Lower lobe of right lung (tissue), 2 donors: ENCODE data around the gene B3GNT9. TPM values are rescaled to one million over a fixed set of nuclear protein-coding genes. Genes with fewer than 3 reads are reported as not detected.
"Not testable (repeated sequence)": the region's sequence is repeated elsewhere in the genome, so short reads cannot be mapped to it uniquely, and the experiment has no call there.

Experiments
- ATAC-seq, 2 donors: fragments of 200-7000 bp; cut with Tn5 transposase; one replicate each; pipeline ENCODE4 v1.9.1; 2020 to 2022; ENCODE audit warnings: mild to moderate bottlenecking in 2 of 2, moderate library complexity in 2 of 2
- DNase-seq: peaks from one replicate; pipeline ENCODE4 v3.0.0-alpha.2; 2020
- H3K27ac ChIP-seq: fragments of 200-600 bp; one replicate; pipeline ENCODE4 v1.8.0; 2022
- H3K27me3 ChIP-seq: fragments of 200-600 bp; one replicate; pipeline ENCODE4 v1.8.0; 2022; ENCODE audit warnings: low read depth
- H3K36me3 ChIP-seq: fragments of 200-600 bp; one replicate; pipeline ENCODE4 v1.8.0; 2022; ENCODE audit warnings: mild to moderate bottlenecking
- H3K4me1 ChIP-seq: fragments of 200-600 bp; one replicate; pipeline ENCODE4 v1.8.0; 2022
- H3K4me3 ChIP-seq: fragments of 200-600 bp; one replicate; pipeline ENCODE4 v1.8.0; 2022; ENCODE audit warnings: mild to moderate bottlenecking
- H3K9me3 ChIP-seq: fragments of 200-600 bp; one replicate; pipeline ENCODE4 v1.8.0; 2022
- intact Hi-C: fragments of 100-400 bp; cut with DNase I; formaldehyde crosslinking; loops from one replicate; pipeline ENCODE4 v1.11.0; 2022
- total RNA-seq: library from RNA; stranded (reverse); fragmentation: NEBNext Ultra II Directional; extraction: Animal tissue kit (Norgen Biotek cat#: 25700); gene quantifications from one replicate; pipeline ENCODE4 v1.2.1, GENCODE V29; 2021
- TF ChIP-seq, protein P1 (sequence below): fragments of 200-600 bp; IDR thresholded peaks from one replicate; pipeline ENCODE4 v1.8.0; 2022; ENCODE audit warnings: antibody characterized with exemption, mild to moderate bottlenecking
- donor health status: DM: no; HTN: yes; CAD: no; lungs with severe emphysema.

The B3GNT9 gene
- total RNA-seq, 1 donor from 2014 or later: 13.5 TPM

DNA sequence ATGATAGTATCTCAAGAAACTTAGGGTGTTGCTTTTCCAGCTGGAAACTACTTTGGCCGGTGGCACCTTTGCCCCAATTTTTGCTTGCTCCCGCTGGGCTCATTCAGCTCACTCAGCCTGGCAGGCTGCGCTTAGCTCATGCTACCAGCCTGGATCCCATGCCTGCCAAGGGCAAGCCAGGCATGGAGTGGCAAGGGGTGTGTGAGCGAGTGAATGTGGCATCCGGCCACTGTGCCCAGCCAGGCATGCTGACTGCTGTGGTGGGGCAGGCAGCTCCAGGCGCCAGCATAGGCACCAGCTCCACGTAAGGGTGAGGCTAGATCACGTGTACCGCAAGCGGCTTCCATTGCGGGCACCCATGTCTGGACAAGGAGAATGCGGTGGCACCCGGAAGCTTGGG, 9.4 kb downstream of the B3GNT9 start:
- Histone ChIP-seq H3K9me3 (no peaks in the 10 kb centered on the region), H3K4me1 (no peaks in the 10 kb centered on the region), H3K36me3 (peaks cover 99% of the 10 kb centered on the region), H3K27ac (no peak overlapping the region), H3K4me3 (no peak overlapping the region), H3K27me3 (no peaks in the 10 kb centered on the region)
- TF ChIP-seq, protein P1, sequence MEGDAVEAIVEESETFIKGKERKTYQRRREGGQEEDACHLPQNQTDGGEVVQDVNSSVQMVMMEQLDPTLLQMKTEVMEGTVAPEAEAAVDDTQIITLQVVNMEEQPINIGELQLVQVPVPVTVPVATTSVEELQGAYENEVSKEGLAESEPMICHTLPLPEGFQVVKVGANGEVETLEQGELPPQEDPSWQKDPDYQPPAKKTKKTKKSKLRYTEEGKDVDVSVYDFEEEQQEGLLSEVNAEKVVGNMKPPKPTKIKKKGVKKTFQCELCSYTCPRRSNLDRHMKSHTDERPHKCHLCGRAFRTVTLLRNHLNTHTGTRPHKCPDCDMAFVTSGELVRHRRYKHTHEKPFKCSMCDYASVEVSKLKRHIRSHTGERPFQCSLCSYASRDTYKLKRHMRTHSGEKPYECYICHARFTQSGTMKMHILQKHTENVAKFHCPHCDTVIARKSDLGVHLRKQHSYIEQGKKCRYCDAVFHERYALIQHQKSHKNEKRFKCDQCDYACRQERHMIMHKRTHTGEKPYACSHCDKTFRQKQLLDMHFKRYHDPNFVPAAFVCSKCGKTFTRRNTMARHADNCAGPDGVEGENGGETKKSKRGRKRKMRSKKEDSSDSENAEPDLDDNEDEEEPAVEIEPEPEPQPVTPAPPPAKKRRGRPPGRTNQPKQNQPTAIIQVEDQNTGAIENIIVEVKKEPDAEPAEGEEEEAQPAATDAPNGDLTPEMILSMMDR: no peak
- no peak for ATAC-seq
- intact Hi-C loops: no loop called here
- DNase-seq: no peak

DNA sequence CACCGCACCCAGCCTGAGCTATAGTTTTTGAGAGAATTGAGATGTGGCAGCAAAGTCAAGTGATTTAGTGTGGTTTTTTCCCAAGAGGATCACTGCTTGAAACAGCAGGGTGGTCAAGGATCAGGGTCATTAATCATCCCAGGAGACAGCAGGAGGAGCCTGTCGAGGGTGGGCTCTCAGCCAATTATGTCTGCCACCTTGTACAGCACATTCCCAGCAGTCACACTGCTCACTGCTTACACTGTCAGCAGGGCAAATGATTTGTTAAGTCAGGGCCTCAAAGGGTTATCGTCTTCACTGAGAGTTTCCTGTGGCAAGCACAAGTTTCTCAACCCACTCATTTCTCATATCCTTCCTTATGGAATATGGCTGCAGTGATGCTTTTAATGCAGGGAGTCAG, 13.2 kb downstream of the B3GNT9 start:
- Histone ChIP-seq H3K4me1 (no peaks in the 10 kb centered on the region), H3K27me3 (no peaks in the 10 kb centered on the region), H3K27ac (no peak overlapping the region), H3K36me3 (peaks cover 99% of the 10 kb centered on the region), H3K9me3 (no peaks in the 10 kb centered on the region), H3K4me3 (no peak overlapping the region)
- ATAC-seq (no peak), DNase-seq (no peak)
- intact Hi-C loops: no loop called here
- TF ChIP-seq, protein P1: no peak

DNA sequence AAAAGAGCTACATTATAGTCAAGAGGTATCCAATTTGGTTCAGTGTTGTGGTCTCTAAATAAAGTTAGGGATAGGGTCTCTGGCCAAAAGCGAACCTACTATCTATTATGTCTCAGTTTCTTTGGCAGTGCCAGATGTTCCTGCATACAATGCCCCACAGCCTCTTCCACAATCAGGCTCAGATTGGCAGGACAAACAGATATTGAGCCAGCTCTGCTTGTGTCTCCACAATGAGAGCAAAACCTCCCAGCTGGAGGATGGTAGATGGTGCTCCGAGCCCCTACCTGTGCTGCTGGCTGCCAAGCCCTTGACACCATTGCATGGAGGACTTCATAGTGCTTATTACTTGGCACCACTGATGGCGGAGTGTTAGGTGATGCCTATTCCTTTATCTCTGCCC, 21.4 kb downstream of the B3GNT9 start:
- H3K36me3 ChIP-seq: peaks cover 86% of the 10 kb centered on the region

GRCh38 chr16:67128887-67129286, 21.9 kb downstream of the B3GNT9 start:
- ATAC-seq (no peak), DNase-seq (no peak)
- no peaks in the 10 kb centered on the region for H3K4me1 ChIP-seq
- H3K27me3 ChIP-seq: no peaks in the 10 kb centered on the region
- H3K9me3 ChIP-seq: no peaks in the 10 kb centered on the region
- TF ChIP-seq, protein P1: no peak
- no peak overlapping the region for H3K27ac ChIP-seq
- no peak overlapping the region for H3K4me3 ChIP-seq
- peaks cover 86% of the 10 kb centered on the region for H3K36me3 ChIP-seq
- intact Hi-C loops: no loop called here

More for the DNA sequence above, 21.4 kb downstream of the B3GNT9 start:
- Histone ChIP-seq H3K9me3 (no peaks in the 10 kb centered on the region), H3K4me3 (no peak overlapping the region), H3K4me1 (no peaks in the 10 kb centered on the region), H3K27me3 (no peaks in the 10 kb centered on the region), H3K27ac (no peak overlapping the region)
- TF ChIP-seq, protein P1: no peak
- ATAC-seq (no peak), DNase-seq (no peak)
- intact Hi-C loops: no loop called here

DNA sequence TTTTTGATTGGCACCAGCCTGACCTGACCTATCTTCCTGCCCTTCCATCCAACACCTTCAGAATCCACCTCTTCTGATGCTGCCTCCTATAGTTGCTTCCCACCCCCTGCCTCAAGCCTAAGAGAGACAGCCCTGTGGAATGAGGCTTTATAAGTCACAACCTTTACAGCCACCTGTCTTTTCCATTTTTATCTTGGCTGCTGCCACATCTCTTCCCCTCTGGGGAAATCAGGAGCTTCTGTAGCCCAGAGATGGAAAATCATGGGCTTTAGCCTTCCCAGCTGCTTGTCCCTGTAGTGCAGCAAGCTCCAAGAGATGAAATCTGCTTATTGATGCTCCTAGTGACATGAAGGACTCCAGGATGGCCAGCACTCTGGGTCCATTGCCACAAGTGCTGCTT, 22.4 kb downstream of the B3GNT9 start:
- Histone ChIP-seq H3K27ac (no peak overlapping the region), H3K36me3 (peaks cover 86% of the 10 kb centered on the region), H3K4me1 (no peaks in the 10 kb centered on the region), H3K4me3 (no peak overlapping the region), H3K9me3 (no peaks in the 10 kb centered on the region), H3K27me3 (no peaks in the 10 kb centered on the region)
- no peak for ATAC-seq
- intact Hi-C loops: no loop called here
- TF ChIP-seq, protein P1: no peak
- no peak for DNase-seq

- H3K27ac ChIP-seq, H3K4me1 ChIP-seq, H3K27me3 ChIP-seq, H3K9me3 ChIP-seq, H3K4me3 ChIP-seq, DNase-seq, ATAC-seq, intact Hi-C loops: not testable (repeated sequence)
- H3K36me3 ChIP-seq: peaks cover 77% of the 10 kb centered on the region
Observed at GRCh38 chr16:67122799-67123198, 28.0 kb downstream of the B3GNT9 start.
